K562 (cell line): Measurements from ENCODE around the gene ROBO2. TPM values are rescaled to one million over a fixed set of nuclear protein-coding genes. Genes with fewer than 3 reads are reported as not detected.
A peak's percentile ranks its signal among the peaks of the same experiment; 100 is the strongest.

Experiments
- ARID1B ChIP-seq: fragments of 450-650 bp; IDR thresholded peaks from 2 replicates; pipeline ENCODE4 v1.6.1; 2016; ENCODE audit warnings: antibody characterized with exemption, mild to moderate bottlenecking, inconsistent platforms
- EP400 ChIP-seq: fragments of 450-650 bp; IDR thresholded peaks from 2 replicates; pipeline ENCODE4 v1.6.1; 2017; ENCODE audit warnings: antibody characterized with exemption, mild to moderate bottlenecking, moderate library complexity
- ETV6 ChIP-seq, 3 experiments: fragments of 150-350 bp in 1 of 3; sonication (generic) in 1 of 3; formaldehyde crosslinking in 1 of 3; IDR thresholded peaks; 2 replicates each; pipeline versions ENCODE4 v1.6.1 to v1.8.0; 2014 to 2022; ENCODE audit warnings: borderline replicate concordance in 2 of 3, low read depth in 2 of 3, antibody characterized with exemption in 1 of 3, low read length in 1 of 3, mild to moderate bottlenecking in 1 of 3, missing genetic modification reagents in 1 of 3
- FOXA3 ChIP-seq, 2 experiments: fragments of 450-650 bp in 1 of 2; sonication (generic) in 1 of 2; formaldehyde crosslinking; IDR thresholded peaks in 1 of 2; conservative IDR thresholded peaks in 1 of 2; 2 replicates each; pipeline versions ENCODE4 v1.4.0 to v1.8.0; 2020 to 2022; ENCODE audit warnings: mild to moderate bottlenecking in 2 of 2, missing genetic modification reagents in 1 of 2
- GATAD2B ChIP-seq: fragments of 450-650 bp; IDR thresholded peaks from 2 replicates; pipeline ENCODE4 v1.6.1; 2017; ENCODE audit warnings: mild to moderate bottlenecking, borderline replicate concordance
- JUND ChIP-seq, 2 experiments: IDR thresholded peaks; 2 replicates in 1 of 2; 3 replicates in 1 of 2; pipeline ENCODE4 v1.6.1; 2011; ENCODE audit warnings: borderline replicate concordance in 2 of 2, low read depth in 2 of 2, low read length in 2 of 2, improper control_type of control experiment in 1 of 2, missing biosample characterization in 1 of 2, missing genetic modification characterization in 1 of 2, missing genetic modification reagents in 1 of 2
- KLF6 ChIP-seq: fragments of 250-450 bp; sonication (Bioruptor Pico); IDR thresholded peaks from 2 replicates; pipeline ENCODE4 v1.4.0; 2020; ENCODE audit warnings: mild to moderate bottlenecking, moderate library complexity, borderline replicate concordance
- MTA2 ChIP-seq: fragments of 450-650 bp; IDR thresholded peaks from 2 replicates; pipeline ENCODE4 v1.6.1; 2016; ENCODE audit warnings: low read depth
- NCOA2 ChIP-seq, 2 experiments: fragments of 450-650 bp; IDR thresholded peaks; 2 replicates each; pipeline ENCODE4 v1.6.1; 2018; ENCODE audit warnings: mild to moderate bottlenecking in 2 of 2, moderate library complexity in 1 of 2; ENCODE audit not compliant: partially characterized antibody in 2 of 2
- POLR2A ChIP-seq: fragments of 450-650 bp; conservative IDR thresholded peaks from 2 replicates; pipeline ENCODE4 v1.6.1; 2016
- POLR2AphosphoS5 ChIP-seq: IDR thresholded peaks from 2 replicates; pipeline ENCODE4 v1.6.1; 2011; ENCODE audit warnings: mild to moderate bottlenecking, low read depth, low read length, moderate library complexity; ENCODE audit not compliant: control insufficient read depth, insufficient read depth
- PRMT5 ChIP-seq: sonication (generic); formaldehyde crosslinking; IDR thresholded peaks from 2 replicates; pipeline ENCODE4 v1.5.0; 2020; ENCODE audit warnings: missing genetic modification reagents
- SMAD4 ChIP-seq: fragments of 250-450 bp; sonication (Bioruptor Pico); conservative IDR thresholded peaks from 2 replicates; pipeline ENCODE4 v1.8.0; 2021; ENCODE audit warnings: inconsistent platforms, mild to moderate bottlenecking, moderate library complexity
- SMARCE1 ChIP-seq: fragments of 450-650 bp; IDR thresholded peaks from 2 replicates; pipeline ENCODE4 v1.7.1; 2016; ENCODE audit warnings: mild to moderate bottlenecking
- SOX6 ChIP-seq: fragments of 450-650 bp; IDR thresholded peaks from 2 replicates; pipeline ENCODE4 v1.6.1; 2014; ENCODE audit warnings: mild to moderate bottlenecking
- TEAD1 ChIP-seq, 2 experiments: fragments of 450-650 bp in 1 of 2; sonication (generic) in 1 of 2; formaldehyde crosslinking; IDR thresholded peaks; 2 replicates each; pipeline versions ENCODE4 v1.4.0 to v1.8.0; 2020 to 2022; ENCODE audit warnings: mild to moderate bottlenecking in 2 of 2, missing genetic modification reagents in 1 of 2
- TRIM24 ChIP-seq, 2 experiments: fragments of 450-650 bp; IDR thresholded peaks; 2 replicates each; pipeline ENCODE4 v1.6.1; 2016
- TRIM28 ChIP-seq: fragments of 450-650 bp; IDR thresholded peaks from 2 replicates; pipeline ENCODE4 v1.6.1; 2017
- ZNF184 ChIP-seq: sonication (generic); formaldehyde crosslinking; IDR thresholded peaks from 2 replicates; pipeline ENCODE4 v1.5.0; 2020; ENCODE audit warnings: missing genetic modification reagents
- ZNF408 ChIP-seq: fragments of 250-450 bp; sonication (Bioruptor Pico); IDR thresholded peaks from 2 replicates; pipeline ENCODE4 v1.4.0; 2020; ENCODE audit warnings: low read depth, mild to moderate bottlenecking, moderate library complexity
- polyA plus RNA-seq, 8 experiments: library from polyadenylated mRNA; depleted of rRNA in 4 of 8; stranded (reverse) in 5 of 8; unstranded in 3 of 8; fragments of >200 nt; fragmentation: Nextera tagmentation in 2 of 8; fragmentation: Illumina TruSeq in 1 of 8; extraction: Ambion mirVana in 2 of 8; extraction: Trizol in 1 of 8; gene quantifications; 2 replicates each; pipeline versions ENCODE4 v1.2.1 to v1.2.3, GENCODE V29; 2011 to 2014; ENCODE audit warnings: inconsistent platforms in 1 of 8, missing spikeins in 1 of 8
- total RNA-seq, 7 experiments: library from RNA; depleted of rRNA in 6 of 7; stranded (reverse); fragments of >200 nt in 6 of 7; fragmentation: Illumina TruSeq in 2 of 7; extraction: Trizol in 2 of 7; gene quantifications; 2 replicates each; pipeline versions ENCODE4 v1.2.1 to v1.2.3, GENCODE V29; 2011 to 2021; ENCODE audit warnings: low replicate concordance in 1 of 7
- TF ChIP-seq, protein P1 (sequence below): fragments of 250-450 bp; sonication (Bioruptor Pico); IDR thresholded peaks from 2 replicates; pipeline ENCODE4 v1.4.0; 2020; ENCODE audit warnings: borderline replicate concordance
- TF ChIP-seq, protein P2 (sequence below): IDR thresholded peaks from 2 replicates; pipeline ENCODE4 v1.6.1; 2012; ENCODE audit warnings: low read depth, low read length, improper control_type of control experiment, borderline replicate concordance
- TF ChIP-seq, protein P3 (sequence below): sonication (generic); IDR thresholded peaks from 2 replicates; pipeline ENCODE4 v1.6.1; 2016
- TF ChIP-seq, protein P4 (sequence below): fragments of 200-800 bp; sonication (Bioruptor generic); IDR thresholded peaks from 2 replicates; pipeline ENCODE4 v1.6.1; 2017; ENCODE audit warnings: missing genetic modification characterization, missing compliant biosample characterization

The ROBO2 gene
- total and polyA plus RNA-seq, 9 of the 15 experiments (the other 6 are each of a cell fraction or from before 2014, with no cell fraction given), result 0.84 to 3.0 (median 1.7) TPM

DNA sequence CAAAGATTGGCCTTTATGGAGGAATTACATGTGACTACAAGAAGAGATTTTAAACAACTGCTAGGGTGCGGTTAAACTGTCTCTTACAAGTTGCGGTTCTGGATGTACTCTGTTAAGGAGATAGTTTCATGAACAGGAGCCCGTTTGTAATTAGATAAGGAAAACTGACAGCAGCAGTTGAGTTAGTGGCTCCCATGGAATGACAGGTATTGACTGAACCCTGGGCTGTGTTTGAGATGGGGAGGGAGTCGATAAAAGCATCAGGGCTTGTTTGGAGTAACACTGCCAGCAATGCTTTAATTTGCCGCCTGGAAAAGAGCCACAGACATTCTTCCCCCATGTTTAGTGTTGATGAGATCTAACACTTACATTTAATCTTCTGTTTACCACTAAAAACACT, 139.9 kb downstream of the ROBO2 start (continued):
- no peak for TF ChIP-seq ZNF408
- TF ChIP-seq SMARCE1, result peak; percentile 79
- peak; percentile 41 to 53 for TF ChIP-seq NCOA2 (IDR thresholded peaks at IDR 0.05; ENCODE audit: partially characterized antibody in 2 of 2)
- TF ChIP-seq, protein P1, sequence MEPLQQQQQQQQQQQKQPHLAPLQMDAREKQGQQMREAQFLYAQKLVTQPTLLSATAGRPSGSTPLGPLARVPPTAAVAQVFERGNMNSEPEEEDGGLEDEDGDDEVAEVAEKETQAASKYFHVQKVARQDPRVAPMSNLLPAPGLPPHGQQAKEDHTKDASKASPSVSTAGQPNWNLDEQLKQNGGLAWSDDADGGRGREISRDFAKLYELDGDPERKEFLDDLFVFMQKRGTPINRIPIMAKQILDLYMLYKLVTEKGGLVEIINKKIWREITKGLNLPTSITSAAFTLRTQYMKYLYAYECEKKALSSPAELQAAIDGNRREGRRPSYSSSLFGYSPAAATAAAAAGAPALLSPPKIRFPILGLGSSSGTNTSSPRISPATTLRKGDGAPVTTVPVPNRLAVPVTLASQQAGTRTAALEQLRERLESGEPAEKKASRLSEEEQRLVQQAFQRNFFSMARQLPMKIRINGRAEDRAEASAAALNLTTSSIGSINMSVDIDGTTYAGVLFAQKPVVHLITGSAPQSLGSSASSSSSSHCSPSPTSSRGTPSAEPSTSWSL (CRISPR knock-in tag), result no peak
- TF ChIP-seq ARID1B, result peak; percentile 85
- TF ChIP-seq, protein P2, sequence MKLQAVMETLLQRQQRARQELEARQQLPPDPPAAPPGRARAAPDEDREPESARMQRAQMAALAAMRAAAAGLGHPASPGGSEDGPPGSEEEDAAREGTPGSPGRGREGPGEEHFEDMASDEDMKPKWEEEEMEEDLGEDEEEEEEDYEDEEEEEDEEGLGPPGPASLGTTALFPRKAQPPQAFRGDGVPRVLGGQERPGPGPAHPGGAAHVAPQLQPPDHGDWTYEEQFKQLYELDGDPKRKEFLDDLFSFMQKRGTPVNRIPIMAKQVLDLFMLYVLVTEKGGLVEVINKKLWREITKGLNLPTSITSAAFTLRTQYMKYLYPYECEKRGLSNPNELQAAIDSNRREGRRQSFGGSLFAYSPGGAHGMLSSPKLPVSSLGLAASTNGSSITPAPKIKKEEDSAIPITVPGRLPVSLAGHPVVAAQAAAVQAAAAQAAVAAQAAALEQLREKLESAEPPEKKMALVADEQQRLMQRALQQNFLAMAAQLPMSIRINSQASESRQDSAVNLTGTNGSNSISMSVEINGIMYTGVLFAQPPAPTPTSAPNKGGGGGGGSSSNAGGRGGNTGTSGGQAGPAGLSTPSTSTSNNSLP, result peak; percentile 31; the same call in 1 of the 2 replicates
- TF ChIP-seq FOXA3 (CRISPR knock-in tag; conservative IDR thresholded peaks at IDR 0.05 in 1 of 2, IDR thresholded peaks at IDR 0.05 in 1 of 2), result no peak
- no peak for TF ChIP-seq POLR2A
- no peak for TF ChIP-seq TRIM28
- peak; percentile 56; the same call in 1 of the 2 replicates for TF ChIP-seq POLR2AphosphoS5
- peak; percentile 48 to 49; a peak in 2 of 4 replicates for TF ChIP-seq TRIM24 (IDR thresholded peaks at IDR 0.05)
- no peak for TF ChIP-seq GATAD2B
- 0 out of 2 replicates have a peak, but pooled peaks have one; percentile 14 for TF ChIP-seq EP400
- no peak for TF ChIP-seq KLF6 (CRISPR knock-in tag)
- TF ChIP-seq TEAD1 (CRISPR knock-in tag; IDR thresholded peaks at IDR 0.05), result peak in 1 of 2 experiments; percentile 19; a peak in 1 of 4 replicates
- TF ChIP-seq ZNF184 (CRISPR knock-in tag), result no peak
- TF ChIP-seq SOX6, result peak; percentile 78
- peak; percentile 32; the same call in 1 of the 2 replicates for TF ChIP-seq JUND (IDR thresholded peaks at IDR 0.05; ENCODE audit: borderline replicate concordance, low read depth, low read length)
- peak; percentile 16; the same call in 1 of the 3 replicates for TF ChIP-seq JUND (tag; IDR thresholded peaks at IDR 0.05; ENCODE audit: borderline replicate concordance, low read depth, low read length)
- TF ChIP-seq, protein P3, sequence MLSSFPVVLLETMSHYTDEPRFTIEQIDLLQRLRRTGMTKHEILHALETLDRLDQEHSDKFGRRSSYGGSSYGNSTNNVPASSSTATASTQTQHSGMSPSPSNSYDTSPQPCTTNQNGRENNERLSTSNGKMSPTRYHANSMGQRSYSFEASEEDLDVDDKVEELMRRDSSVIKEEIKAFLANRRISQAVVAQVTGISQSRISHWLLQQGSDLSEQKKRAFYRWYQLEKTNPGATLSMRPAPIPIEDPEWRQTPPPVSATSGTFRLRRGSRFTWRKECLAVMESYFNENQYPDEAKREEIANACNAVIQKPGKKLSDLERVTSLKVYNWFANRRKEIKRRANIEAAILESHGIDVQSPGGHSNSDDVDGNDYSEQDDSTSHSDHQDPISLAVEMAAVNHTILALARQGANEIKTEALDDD, result peak; percentile 91
- TF ChIP-seq SMAD4 (CRISPR knock-in tag), result no peak
- TF ChIP-seq PRMT5 (CRISPR knock-in tag), result no peak
- TF ChIP-seq ETV6 (IDR thresholded peaks at IDR 0.05; ENCODE audit: borderline replicate concordance in 1 of 2, low read depth in 2 of 2, low read length in 1 of 2), result no peak
- no peak for TF ChIP-seq ETV6 (CRISPR knock-in tag; IDR thresholded peaks at IDR 0.05; ENCODE audit: borderline replicate concordance)
- TF ChIP-seq, protein P4, sequence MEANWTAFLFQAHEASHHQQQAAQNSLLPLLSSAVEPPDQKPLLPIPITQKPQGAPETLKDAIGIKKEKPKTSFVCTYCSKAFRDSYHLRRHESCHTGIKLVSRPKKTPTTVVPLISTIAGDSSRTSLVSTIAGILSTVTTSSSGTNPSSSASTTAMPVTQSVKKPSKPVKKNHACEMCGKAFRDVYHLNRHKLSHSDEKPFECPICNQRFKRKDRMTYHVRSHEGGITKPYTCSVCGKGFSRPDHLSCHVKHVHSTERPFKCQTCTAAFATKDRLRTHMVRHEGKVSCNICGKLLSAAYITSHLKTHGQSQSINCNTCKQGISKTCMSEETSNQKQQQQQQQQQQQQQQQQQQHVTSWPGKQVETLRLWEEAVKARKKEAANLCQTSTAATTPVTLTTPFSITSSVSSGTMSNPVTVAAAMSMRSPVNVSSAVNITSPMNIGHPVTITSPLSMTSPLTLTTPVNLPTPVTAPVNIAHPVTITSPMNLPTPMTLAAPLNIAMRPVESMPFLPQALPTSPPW, result peak; percentile 29; the same call in 1 of the 2 replicates
- TF ChIP-seq MTA2, result peak; percentile 63
